GM18867 (cell line): Measurements from ENCODE around the gene ARHGEF37.
"Not testable (repeated sequence)": the region's sequence is repeated elsewhere in the genome, so short reads cannot be mapped to it uniquely, and the experiment has no call there.

ENCODE experiments used
- ATAC-seq: cut with Tn5 transposase; IDR thresholded peaks from one replicate; pipeline ENCODE4 v1.9.1; 2021; ENCODE audit warnings: mild to moderate bottlenecking, moderate library complexity; ENCODE audit not compliant: unreplicated experiment

The ARHGEF37 gene

GRCh38 chr5:149667829-149668330, 86.6 kb downstream of the ARHGEF37 start:
- peak; percentile 8 for ATAC-seq

GRCh38 chr5:149669273-149669672, 88.0 kb downstream of the ARHGEF37 start:
- not testable (repeated sequence) for ATAC-seq

GRCh38 chr5:149671544-149671943, 90.2 kb downstream of the ARHGEF37 start:
- no peak for ATAC-seq

GRCh38 chr5:149672701-149673476, 91.6 kb downstream of the ARHGEF37 start:
- ATAC-seq, result no peak

GRCh38 chr5:149674686-149675085, 93.4 kb downstream of the ARHGEF37 start:
- ATAC-seq, result peak; percentile 53

GRCh38 chr5:149675610-149676201, 94.4 kb downstream of the ARHGEF37 start:
- ATAC-seq, result no peak

GRCh38 chr5:149677731-149678130, 96.4 kb downstream of the ARHGEF37 start:
- ATAC-seq, result no peak

GRCh38 chr5:149679876-149680809, 98.8 kb downstream of the ARHGEF37 start:
- peak; percentile 33 for ATAC-seq

- ATAC-seq, result peak; percentile 97
These were observed 99.5 kb downstream of the ARHGEF37 start for GRCh38 chr5:149680810-149681221.

- ATAC-seq, result no peak
These were observed 100.0 kb downstream of the ARHGEF37 start for GRCh38 chr5:149681252-149681651.

- no peak for ATAC-seq
These were observed 100.6 kb downstream of the ARHGEF37 start for GRCh38 chr5:149681922-149682321.

GRCh38 chr5:149682532-149683075, 101.3 kb downstream of the ARHGEF37 start:
- ATAC-seq, result no peak

- no peak for ATAC-seq
These were observed 102.7 kb downstream of the ARHGEF37 start for GRCh38 chr5:149683964-149684363.

- ATAC-seq, result no peak
These were observed 103.1 kb downstream of the ARHGEF37 start for GRCh38 chr5:149684371-149684770.
